ENCODE measurements around the gene TOMM34. TPM values are rescaled to one million over a fixed set of nuclear protein-coding genes. Genes with fewer than 3 reads are reported as not detected.

The TOMM34 gene
- polyA plus RNA-seq, 1 donor from 2014 or later: 33.0 TPM

- no peaks in the 10 kb centered on the region for H3K27me3 Mint-ChIP-seq
- H3K4me3 Mint-ChIP-seq: no peak overlapping the region
- H3K36me3 Mint-ChIP-seq: peaks cover 6% of the 10 kb centered on the region
- H3K4me1 Mint-ChIP-seq: peaks cover 49 to 70% (median 56%) of the 10 kb centered on the region in 3 donors
- no peaks in the 10 kb centered on the region for H3K9me3 Mint-ChIP-seq
- peak overlapping the region in 2 of 3 donors; percentile 57 to 80 for H3K27ac Mint-ChIP-seq
These were observed 3.8 kb downstream of the TOMM34 start for GRCh38 chr20:44956410-44956809.

DNA sequence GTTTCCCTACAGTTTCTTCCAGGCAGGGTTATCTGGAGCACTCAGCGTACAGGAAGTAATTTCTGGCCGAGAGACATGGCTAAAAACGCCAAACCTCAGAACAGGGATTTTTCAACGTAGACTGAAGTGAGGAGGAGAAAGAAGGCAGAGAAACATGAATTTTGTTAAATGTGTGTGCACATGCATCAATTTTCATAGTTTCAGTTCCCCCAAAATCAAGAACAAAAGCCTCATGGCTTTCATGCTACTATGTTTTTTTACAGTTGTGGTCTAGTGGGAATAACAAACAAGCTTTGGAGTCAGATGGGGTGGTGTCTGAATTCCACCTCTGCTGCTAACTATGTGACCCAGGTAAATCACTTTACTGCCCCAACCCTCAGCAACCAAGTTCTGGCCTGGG, 4.9 kb downstream of the TOMM34 start:
- Mint-ChIP-seq H3K27me3 (no peaks in the 10 kb centered on the region), H3K9me3 (no peaks in the 10 kb centered on the region), H3K4me1 (peaks cover 45 to 63% (median 47%) of the 10 kb centered on the region in 3 donors), H3K27ac (peak overlapping the region; percentile 57 to 88 (median 85)), H3K36me3 (peaks cover 6% of the 10 kb centered on the region), H3K4me3 (peak overlapping the region; percentile 46 to 90 (median 76))

- Mint-ChIP-seq H3K4me1 (peaks cover 39 to 61% (median 41%) of the 10 kb centered on the region in 3 donors), H3K27ac (no peak overlapping the region), H3K27me3 (no peaks in the 10 kb centered on the region), H3K36me3 (peaks cover 6% of the 10 kb centered on the region), H3K9me3 (no peaks in the 10 kb centered on the region), H3K4me3 (no peak overlapping the region)
These were observed 6.0 kb downstream of the TOMM34 start for GRCh38 chr20:44954211-44954610.

DNA sequence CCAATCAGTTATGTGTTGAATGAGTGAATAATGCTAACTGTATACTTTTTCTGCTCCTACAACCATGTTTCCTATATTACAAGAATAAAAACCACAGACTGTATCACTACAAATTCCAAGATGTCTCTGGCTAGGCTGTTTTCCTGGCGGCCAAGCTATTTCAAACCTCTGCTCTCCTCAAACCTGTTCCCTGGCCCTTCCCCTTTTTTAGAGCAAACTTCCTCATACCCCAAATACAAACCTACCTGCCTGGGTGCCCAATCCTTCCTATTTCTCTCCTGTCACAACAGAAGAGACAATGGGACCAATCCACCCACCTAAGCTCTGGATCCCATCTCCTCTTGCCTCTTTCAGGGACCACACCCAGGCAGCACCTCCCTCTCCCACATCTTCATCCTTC, 7.5 kb downstream of the TOMM34 start:
- Mint-ChIP-seq H3K4me1 (peaks cover 27 to 46% (median 31%) of the 10 kb centered on the region in 3 donors), H3K36me3 (peaks cover 6% of the 10 kb centered on the region), H3K27me3 (no peaks in the 10 kb centered on the region), H3K9me3 (no peaks in the 10 kb centered on the region), H3K27ac (peak overlapping the region in 2 of 3 donors; percentile 86 to 93), H3K4me3 (peak overlapping the region in 2 of 4 donors; percentile 50 to 63)

DNA sequence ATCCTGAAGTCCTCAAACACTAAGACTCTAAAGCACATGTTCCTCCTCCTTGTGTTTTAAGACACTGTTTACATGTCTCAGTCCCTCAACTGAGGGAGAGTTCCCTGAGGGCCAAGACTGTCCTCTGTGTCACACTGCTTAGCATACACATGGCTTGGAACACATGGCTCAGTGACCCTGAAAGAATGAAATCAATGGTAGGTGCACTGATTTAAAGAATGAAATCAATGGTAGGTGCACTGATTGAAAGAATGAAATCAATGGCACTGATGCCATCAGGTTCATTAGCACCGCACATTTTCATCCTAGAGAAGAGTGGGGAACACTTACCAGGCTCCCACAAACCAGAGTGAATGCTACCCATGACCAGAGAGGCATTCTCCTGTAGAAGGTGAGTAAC, 9.8 kb downstream of the TOMM34 start:
- H3K9me3 Mint-ChIP-seq: no peaks in the 10 kb centered on the region
- peaks cover 19 to 31% (median 25%) of the 10 kb centered on the region in 3 donors for H3K4me1 Mint-ChIP-seq
- H3K27ac Mint-ChIP-seq: peak overlapping the region in 1 of 3 donors; percentile 69
- no peak overlapping the region for H3K4me3 Mint-ChIP-seq
- H3K27me3 Mint-ChIP-seq: no peaks in the 10 kb centered on the region
- peaks cover 6% of the 10 kb centered on the region for H3K36me3 Mint-ChIP-seq

DNA sequence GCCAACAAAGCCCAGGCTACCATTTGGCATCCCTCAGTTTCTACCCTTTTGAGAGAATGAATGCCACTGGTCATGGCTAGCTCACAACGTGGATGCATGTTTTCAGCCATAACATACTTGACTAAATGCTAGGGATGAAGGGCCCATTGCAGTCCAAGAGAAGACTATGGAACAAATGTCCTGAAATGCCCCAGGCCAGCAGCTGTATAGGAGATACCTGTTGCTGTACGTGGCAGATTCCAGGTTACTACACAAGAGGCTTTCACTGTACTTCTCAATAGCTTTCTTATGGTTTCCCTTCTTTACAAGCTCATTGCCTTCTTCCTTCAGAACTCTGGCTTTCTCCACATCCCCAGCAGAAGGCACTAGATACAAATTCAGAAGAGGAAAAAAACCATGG, 11.7 kb downstream of the TOMM34 start:
- Mint-ChIP-seq H3K9me3 (no peaks in the 10 kb centered on the region), H3K4me3 (no peak overlapping the region), H3K27me3 (no peaks in the 10 kb centered on the region), H3K4me1 (peaks cover 7 to 17% (median 17%) of the 10 kb centered on the region in 3 donors), H3K36me3 (peaks cover 3% of the 10 kb centered on the region), H3K27ac (peak overlapping the region in 1 of 3 donors; percentile 45)

DNA sequence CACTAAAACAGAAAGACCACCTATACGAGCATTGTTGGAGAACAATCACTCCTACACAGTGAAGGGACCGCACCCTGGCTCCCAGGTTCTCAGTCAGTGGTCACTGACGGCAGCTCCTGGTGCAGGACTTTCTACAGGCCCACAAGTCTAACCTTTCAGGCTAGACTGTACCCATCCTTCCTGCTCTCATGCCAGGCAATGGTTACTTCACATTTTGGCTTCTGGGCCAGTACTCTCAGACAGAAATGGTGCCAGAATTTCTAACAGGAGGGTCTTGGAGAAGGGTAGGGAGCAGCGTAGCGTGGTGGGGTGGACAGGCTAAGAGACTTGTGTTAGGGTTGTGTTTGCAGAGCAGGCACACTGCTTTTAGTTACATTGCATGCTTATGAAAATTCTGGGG, 12.1 kb downstream of the TOMM34 start:
- Mint-ChIP-seq H3K9me3 (no peaks in the 10 kb centered on the region), H3K27ac (no peak overlapping the region), H3K4me3 (no peak overlapping the region), H3K4me1 (peaks cover 4 to 13% (median 13%) of the 10 kb centered on the region in 3 donors), H3K27me3 (no peaks in the 10 kb centered on the region), H3K36me3 (peaks cover 3% of the 10 kb centered on the region)

DNA sequence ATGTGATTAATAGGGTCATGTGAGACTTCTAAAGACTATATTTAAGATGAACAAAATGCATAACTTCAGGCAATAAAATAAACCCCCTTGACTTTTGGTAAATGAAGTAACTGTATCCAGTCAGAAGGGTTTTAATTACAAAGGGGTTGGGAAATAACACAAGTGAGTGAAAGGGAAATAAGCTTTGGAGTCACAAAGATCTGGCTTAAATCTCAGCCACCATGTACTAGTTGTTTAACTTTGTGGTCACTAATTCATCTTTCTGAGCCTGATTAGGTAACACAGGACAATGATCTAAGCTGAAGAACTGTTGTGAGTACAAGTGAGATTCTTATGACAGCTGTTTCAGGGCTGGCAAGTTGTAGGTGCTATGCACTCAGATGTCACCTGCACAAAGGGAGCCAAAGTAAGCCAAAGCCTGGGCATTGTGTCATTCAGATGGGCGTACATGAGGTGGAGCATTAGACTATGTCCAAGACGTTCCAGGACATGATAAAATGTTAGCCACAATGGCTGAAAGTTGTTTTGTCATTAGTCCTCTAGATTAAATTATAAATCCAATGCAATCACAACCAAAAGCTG, 13.8 kb downstream of the TOMM34 start:
- no peaks in the 10 kb centered on the region for H3K9me3 Mint-ChIP-seq
- H3K27ac Mint-ChIP-seq: no peak overlapping the region
- no peaks in the 10 kb centered on the region for H3K27me3 Mint-ChIP-seq
- no peak overlapping the region for H3K4me3 Mint-ChIP-seq
- H3K4me1 Mint-ChIP-seq: peaks cover 0 to 5% (median 4%) of the 10 kb centered on the region in 3 donors
- no peaks in the 10 kb centered on the region for H3K36me3 Mint-ChIP-seq

DNA sequence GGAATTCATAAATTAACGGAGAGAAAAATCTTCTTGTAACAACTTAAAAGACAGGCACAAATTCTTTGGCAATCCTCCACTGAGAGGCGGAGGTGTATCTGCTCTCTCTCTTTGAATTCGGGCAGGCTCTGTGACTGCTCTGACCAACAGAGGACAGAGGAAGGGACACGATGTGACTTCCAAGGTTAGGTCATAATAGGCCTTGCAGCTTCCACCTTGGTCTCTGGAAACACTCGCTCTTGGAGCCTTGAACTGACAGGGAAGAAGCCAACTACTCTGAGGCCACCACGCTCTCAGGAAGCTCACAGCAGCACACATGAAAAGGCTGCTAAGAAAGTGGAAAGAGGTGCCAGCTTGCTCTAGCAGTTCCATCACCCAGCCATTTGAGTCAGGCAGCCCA, 14.9 kb downstream of the TOMM34 start:
- Mint-ChIP-seq H3K27me3 (no peaks in the 10 kb centered on the region), H3K4me1 (peaks cover 1 to 5% (median 4%) of the 10 kb centered on the region in 3 donors), H3K27ac (no peak overlapping the region), H3K9me3 (no peaks in the 10 kb centered on the region), H3K4me3 (no peak overlapping the region), H3K36me3 (peaks cover 2% of the 10 kb centered on the region)

- peaks cover 1 to 5% (median 2%) of the 10 kb centered on the region in 3 donors for H3K4me1 Mint-ChIP-seq
- no peaks in the 10 kb centered on the region for H3K9me3 Mint-ChIP-seq
- no peak overlapping the region for H3K27ac Mint-ChIP-seq
- H3K27me3 Mint-ChIP-seq: no peaks in the 10 kb centered on the region
- H3K36me3 Mint-ChIP-seq: peaks cover 4% of the 10 kb centered on the region
- no peak overlapping the region for H3K4me3 Mint-ChIP-seq
These were observed 16.4 kb downstream of the TOMM34 start for GRCh38 chr20:44943828-44944227.

DNA sequence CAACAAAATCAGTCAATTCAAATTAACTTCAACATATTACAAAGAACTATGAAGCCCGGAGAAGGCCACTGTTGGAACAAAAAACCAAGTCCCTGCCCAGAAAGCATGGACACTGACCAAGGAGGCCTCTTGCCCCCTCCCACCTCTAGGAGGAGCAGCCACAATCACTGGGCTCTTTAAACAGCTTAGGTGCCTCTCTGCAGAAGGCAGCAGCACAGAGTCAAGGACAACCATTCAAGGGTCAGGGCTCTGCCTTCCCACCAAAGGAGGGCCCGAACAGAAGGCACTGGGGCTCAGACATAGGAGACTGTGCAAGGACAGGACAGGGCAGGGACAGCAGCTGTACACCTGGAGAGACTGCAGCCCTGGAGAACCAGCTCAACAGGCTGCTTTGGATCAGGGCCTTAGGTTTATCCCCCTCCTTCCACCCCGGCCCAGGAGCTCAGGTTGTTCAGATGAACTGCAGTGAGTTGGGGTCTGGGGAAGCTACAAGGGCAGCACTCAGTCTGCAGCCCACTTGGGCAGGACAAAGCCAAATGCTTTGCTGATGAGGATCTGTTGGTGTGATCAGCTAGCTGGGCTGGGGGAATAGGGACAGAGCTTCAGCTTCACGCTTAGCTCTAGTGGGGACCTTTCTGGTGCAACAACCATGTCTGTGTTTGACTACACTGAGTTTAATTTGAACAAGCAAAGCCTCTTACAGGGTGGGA, 17.8 kb downstream of the TOMM34 start:
- Mint-ChIP-seq H3K36me3 (peaks cover 4% of the 10 kb centered on the region), H3K27ac (peak overlapping the region in 1 of 3 donors; percentile 56), H3K4me3 (no peak overlapping the region), H3K9me3 (no peaks in the 10 kb centered on the region), H3K4me1 (peaks cover 1 to 5% (median 2%) of the 10 kb centered on the region in 3 donors), H3K27me3 (no peaks in the 10 kb centered on the region)

GRCh38 chr20:44941120-44941691, 19.0 kb downstream of the TOMM34 start:
- Mint-ChIP-seq H3K27ac (no peak overlapping the region), H3K4me1 (peaks cover 0 to 1% (median 0%) of the 10 kb centered on the region in 3 donors), H3K36me3 (peaks cover 4% of the 10 kb centered on the region), H3K4me3 (no peak overlapping the region), H3K27me3 (no peaks in the 10 kb centered on the region), H3K9me3 (no peaks in the 10 kb centered on the region)

GRCh38 chr20:44938637-44939036, 21.6 kb downstream of the TOMM34 start:
- peaks cover 4% of the 10 kb centered on the region for H3K36me3 Mint-ChIP-seq
- H3K4me1 Mint-ChIP-seq: peaks cover 0 to 1% (median 0%) of the 10 kb centered on the region in 3 donors
- H3K27me3 Mint-ChIP-seq: no peaks in the 10 kb centered on the region
- H3K4me3 Mint-ChIP-seq: no peak overlapping the region
- peak overlapping the region in 1 of 3 donors; percentile 53 for H3K27ac Mint-ChIP-seq
- H3K9me3 Mint-ChIP-seq: no peaks in the 10 kb centered on the region

DNA sequence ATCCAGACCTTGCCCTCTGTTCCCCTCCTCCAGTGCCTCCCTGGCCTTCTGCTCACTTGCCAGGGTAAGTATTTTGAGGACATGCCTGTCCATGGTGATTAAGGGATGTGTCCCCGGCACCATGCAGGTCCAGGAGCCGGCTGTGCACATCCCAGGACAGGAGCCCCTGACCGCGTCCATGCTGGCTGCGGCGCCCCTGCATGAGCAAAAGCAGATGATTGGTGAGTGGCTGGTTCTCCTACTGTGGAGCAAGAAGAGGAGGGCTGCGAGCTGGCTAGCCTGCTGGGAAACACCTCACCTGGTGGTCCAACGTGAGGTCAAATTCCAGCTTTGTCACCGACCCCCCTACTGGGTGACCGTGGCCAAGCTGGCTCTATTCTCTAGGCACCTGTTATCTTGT, 23.7 kb downstream of the TOMM34 start:
- Mint-ChIP-seq H3K27me3 (no peaks in the 10 kb centered on the region), H3K9me3 (no peaks in the 10 kb centered on the region), H3K36me3 (peaks cover 4% of the 10 kb centered on the region)

GRCh38 chr20:44932916-44933315, 27.3 kb downstream of the TOMM34 start:
- no peak overlapping the region for H3K27ac Mint-ChIP-seq
- no peak overlapping the region for H3K4me3 Mint-ChIP-seq
- H3K9me3 Mint-ChIP-seq: no peaks in the 10 kb centered on the region
- no peaks in the 10 kb centered on the region for H3K27me3 Mint-ChIP-seq
- peaks cover 3% of the 10 kb centered on the region for H3K36me3 Mint-ChIP-seq
- H3K4me1 Mint-ChIP-seq: no peaks in the 10 kb centered on the region

More for the DNA sequence above, 23.7 kb downstream of the TOMM34 start:
- Mint-ChIP-seq H3K4me3 (no peak overlapping the region), H3K4me1 (peaks cover 0 to 1% (median 0%) of the 10 kb centered on the region in 3 donors), H3K27ac (peak overlapping the region in 1 of 3 donors; percentile 87)

Data from IgD-negative memory B cell (primary cell).